ENCODE data around the gene MAGI2.

Gene MAGI2

DNA sequence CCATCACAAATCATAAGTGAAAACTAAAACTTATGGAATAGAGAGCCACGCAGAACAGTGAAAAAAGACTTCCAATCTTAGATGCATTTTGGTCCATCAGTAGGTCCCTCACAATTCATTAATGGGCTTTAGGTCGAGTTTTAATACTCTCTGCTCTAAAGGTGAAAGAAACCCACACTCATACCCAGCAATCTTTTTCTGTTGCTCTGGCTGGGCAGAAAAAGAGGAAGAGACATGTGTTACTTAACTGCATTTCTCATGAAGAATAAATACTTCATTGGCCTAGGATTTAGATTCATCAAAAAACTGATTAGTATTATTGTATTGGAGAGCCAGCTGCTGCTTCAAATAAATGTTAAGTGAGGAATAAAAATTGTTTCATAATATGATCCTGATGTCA is 1009.2 kb downstream of the MAGI2 start:
- DNase-seq, result no peak

DNA sequence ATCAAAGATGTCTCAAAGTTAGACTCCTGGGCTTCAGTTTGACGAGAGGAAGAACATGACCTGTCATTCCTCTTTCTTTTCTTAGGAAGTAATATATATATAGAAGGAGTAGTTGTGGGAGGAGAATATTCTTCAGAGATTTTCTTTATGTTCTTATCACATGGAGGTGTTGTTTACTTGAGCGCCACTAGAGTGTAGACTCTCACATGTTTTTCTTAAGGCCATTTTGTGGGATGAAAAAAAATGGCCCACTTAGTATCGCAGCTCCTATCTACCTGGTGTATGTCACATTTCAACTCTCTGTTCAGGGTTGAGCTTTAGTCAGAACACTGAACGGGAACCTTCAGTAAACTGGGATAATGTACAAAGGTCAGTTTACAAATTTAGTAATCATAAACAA is 1009.7 kb downstream of the MAGI2 start:
- no peak for DNase-seq

DNA sequence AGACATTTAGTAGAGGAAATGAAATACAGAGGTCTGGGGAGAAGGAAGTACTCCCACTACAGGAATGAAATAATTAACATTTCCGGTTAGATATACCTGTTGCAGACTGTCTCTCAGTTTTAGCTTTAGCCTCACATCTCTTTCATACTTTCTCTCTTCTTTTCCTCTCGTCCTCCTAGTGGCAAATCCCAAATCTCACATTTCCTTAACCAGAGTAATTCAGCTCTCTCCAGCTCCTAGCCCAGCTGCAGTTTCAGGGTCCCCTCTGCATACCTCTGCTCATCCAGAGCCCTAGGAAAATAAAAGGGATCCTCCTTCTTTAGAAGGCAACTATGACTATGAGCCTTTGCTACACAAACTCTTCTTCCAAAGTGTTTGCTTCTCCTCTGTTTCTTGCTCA is 1011.7 kb downstream of the MAGI2 start:
- DNase-seq, result no peak

- DNase-seq, result no peak
Measured at GRCh38 chr7:78438433-78438832, 1015.0 kb downstream of the MAGI2 start.

GRCh38 chr7:78437118-78437517 is 1016.3 kb downstream of the MAGI2 start:
- no peak for DNase-seq

DNA sequence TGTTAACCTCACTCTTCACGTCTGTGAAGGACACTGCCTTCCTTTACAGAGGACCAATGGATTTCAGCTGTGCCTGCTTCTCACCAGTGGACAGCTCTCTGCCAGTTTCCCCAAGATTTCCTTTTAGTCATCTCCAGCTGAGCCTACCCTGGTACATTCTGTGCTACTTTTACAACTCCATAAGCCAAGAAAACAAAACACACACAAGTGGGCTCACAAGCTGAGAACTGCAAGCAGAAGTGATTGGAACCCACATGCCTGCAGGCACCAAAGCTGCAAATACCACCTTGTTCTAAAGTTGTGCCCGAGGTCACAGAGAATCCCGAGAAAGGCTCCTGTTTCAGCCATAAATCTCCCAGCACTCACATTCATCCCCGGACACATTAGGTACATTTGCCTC is 1018.1 kb downstream of the MAGI2 start:
- DNase-seq, result no peak

GRCh38 chr7:78434281-78434680 is 1019.2 kb downstream of the MAGI2 start:
- DNase-seq, result no peak

DNA sequence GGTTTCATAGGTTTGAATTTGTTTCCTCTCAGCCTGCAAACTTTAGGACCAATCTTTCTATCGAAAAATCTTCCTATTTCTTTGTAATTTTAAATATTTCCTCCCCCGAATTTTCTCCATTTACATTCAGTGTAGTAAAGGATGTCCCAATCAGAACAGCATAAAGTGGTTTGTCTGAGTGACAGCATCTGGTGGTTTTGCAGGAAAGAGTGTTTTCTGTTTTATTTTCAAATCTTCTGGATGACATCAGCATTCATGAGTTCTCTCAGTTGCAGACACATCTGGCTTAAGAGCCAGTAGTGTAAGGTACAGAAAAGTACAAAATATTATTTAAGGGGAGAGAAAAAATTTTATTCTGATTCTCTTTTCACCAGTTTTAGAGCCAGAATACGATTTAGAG is 1020.0 kb downstream of the MAGI2 start:
- no peak for DNase-seq

GRCh38 chr7:78429878-78430277 is 1023.6 kb downstream of the MAGI2 start:
- DNase-seq, result no peak

- DNase-seq, result no peak
Measured at GRCh38 chr7:78427209-78427608, 1026.3 kb downstream of the MAGI2 start.

- DNase-seq, result no peak
Measured at GRCh38 chr7:78420001-78420400, 1033.5 kb downstream of the MAGI2 start.

DNA sequence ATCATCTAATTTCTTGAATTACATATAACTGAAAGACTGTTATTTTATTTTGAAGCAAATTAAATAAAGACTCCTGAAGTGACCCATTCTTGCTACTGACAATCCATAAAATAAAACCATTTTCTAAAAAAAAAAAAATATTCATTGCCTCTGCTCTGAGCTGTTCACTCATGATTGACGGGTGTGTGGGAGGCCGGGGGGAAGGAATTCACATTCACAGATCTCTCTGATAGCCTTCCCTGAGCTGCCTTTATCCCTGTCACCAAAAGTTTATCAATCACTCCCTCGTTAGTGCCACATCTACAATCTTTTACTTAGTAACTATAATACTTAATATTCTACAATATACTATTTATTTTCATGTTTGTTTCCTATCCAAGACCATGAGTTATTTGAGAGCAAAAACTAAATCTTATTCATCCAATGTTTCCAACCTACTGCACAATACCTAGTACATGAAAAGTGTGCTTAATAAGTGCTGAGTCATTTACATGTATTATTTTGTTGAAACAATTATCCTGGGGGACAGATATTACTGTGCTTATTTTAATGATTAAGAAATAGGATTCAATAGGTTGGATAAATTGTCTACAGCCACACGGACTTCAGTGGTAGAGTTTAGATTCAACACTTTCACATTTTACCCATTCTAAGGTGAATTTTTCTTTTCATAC is 1036.2 kb downstream of the MAGI2 start:
- no peak for DNase-seq

DNA sequence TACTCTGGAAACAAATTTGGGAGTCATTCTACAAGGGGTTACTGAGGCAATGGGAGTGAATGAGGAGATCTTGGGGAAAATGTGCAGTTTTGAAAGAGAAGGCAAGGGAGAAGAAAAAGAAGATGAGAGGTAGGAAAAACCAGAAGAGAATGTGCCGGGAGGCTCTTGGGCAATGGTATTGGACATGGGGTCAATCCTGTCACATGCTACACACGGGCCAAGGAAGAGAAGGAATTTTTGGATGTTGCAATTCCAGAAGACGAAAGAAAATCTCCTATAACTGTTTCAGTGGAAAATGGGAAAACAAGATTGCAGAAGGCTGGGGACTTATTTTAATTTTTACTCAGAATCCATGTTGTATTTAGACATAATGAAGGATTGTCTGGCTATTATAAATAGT is 1039.9 kb downstream of the MAGI2 start:
- no peak for DNase-seq

- DNase-seq, result no peak
Measured at GRCh38 chr7:78412216-78412858, 1041.1 kb downstream of the MAGI2 start.

DNA sequence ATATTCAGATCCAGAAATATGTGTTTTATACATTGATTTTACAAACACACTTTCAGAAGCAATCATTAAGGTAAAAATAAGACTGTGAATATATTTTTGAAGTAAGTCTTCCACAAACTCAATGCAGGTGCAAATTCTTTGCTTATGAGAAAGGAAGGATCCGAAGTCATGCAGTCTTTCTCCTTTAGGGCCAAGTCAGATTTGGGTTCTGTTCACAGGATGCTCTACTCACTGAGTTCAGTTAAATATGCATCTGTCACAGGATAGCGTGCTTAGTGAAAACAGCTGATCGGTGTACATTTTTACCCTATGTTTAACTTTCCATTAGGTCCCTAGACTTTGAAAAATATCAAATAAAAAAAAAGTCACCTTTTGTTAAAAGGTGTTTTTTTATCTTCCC is 1046.4 kb downstream of the MAGI2 start:
- no peak for DNase-seq

GRCh38 chr7:78406531-78406930 is 1046.9 kb downstream of the MAGI2 start:
- DNase-seq, result no peak

- DNase-seq, result no peak
Measured at GRCh38 chr7:78402096-78402495, 1051.4 kb downstream of the MAGI2 start.

DNA sequence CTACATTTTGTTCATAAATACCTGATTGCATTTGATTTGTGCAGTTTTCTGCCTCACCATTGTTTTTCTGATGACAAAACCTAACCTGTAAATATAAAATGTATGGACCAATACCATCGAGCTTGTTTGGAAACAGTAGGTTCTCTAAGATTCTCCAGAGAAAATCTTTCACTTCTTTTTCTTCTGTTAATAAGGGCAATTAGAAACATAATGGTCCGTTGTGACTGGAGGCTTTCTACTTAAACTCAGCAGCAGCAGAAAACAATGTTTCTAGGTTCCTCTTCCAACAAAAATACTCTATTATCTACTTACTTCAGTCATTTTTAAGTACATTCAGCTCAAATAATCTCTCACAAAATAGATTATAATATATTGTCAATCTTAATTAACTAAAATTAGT is 1053.4 kb downstream of the MAGI2 start:
- no peak for DNase-seq

DNA sequence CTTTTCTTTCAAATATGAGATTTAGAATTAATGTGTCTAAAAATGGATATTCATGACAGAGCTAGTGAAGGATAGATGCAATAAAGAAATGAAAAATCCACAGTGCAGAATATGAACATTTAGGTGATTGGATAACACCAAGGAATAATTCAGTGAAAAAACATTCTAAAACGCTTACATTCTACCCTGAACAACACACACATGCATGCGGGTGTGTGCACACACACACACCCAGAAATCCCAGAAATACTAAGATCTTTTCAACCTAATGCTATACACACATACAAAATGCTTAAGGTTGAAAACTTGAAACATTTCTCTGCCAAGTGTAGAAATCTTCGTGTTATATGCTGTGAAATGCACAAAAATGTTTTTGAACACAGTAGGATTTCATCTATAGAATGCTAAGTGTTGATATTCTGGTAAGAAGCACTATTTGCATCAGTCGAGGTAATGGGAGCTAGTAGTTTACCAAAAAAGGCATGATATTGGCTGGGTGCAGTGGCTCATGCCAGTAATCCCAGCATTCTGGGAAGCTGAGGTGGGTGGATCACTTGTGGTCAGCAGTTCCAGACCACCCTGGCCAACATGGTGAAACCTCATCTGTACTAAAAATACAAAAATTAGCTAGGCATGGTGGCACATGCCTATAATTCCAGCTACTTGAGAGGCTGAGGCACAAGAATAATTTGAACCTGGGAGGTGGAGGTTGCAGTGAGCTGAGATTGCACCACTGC is 1054.3 kb downstream of the MAGI2 start:
- no peak for DNase-seq

GRCh38 chr7:78398576-78398975 is 1054.9 kb downstream of the MAGI2 start:
- no peak for DNase-seq

DNA sequence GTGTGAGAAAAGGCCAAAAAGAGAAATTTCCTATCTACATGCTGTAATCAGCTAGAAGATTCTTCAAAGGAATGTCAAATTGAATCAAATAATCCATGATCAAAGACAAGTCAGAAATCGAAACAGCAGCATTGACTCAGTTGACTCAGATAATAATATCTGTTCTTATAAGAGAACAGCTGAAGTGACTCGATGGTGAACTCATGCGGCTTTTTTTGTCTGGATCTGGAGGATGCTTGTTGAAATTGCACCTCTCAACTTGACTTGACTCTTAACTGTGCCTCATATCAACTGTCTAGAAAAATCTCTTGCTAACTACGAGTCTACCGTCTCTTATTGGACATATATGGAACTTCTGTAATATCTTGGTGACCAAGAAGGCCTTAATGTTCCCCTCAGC is 1055.4 kb downstream of the MAGI2 start:
- no peak for DNase-seq

DNA sequence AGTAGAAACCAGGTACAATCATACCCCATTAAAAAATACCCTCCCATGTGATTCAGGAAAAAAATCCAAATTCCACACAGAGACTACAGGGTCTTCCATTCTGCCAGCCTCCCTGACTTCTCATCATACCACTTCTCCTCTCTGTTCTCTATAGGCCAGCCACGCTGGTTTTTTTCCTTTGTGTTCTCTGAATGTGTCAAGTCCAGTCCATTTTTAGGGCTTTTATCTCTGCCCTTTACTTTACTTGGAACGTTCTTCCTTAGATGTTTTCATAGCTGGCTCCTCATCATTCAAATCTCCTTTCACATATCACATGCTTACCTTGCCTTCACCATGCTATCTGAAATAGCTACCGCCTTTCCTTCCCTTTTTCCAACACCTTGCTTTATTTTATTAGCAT is 1057.3 kb downstream of the MAGI2 start:
- DNase-seq, result no peak

- DNase-seq, result no peak
Measured at GRCh38 chr7:78395298-78396036, 1058.0 kb downstream of the MAGI2 start.

GRCh38 chr7:78389022-78389421 is 1064.4 kb downstream of the MAGI2 start:
- DNase-seq, result no peak
